IMR-90 (cell line): ENCODE data around the gene KRTAP21-1.

Experiments used
- BHLHE40 ChIP-seq: fragments of 150-350 bp; IDR thresholded peaks from 2 replicates; pipeline ENCODE4 v1.6.1; 2016; ENCODE audit warnings: mild to moderate bottlenecking, low read depth, low read length
- CEBPB ChIP-seq: IDR thresholded peaks from 2 replicates; pipeline ENCODE4 v1.6.1; 2012; ENCODE audit warnings: low read depth, low read length, improper control_type of control experiment
- CTCF ChIP-seq: conservative IDR thresholded peaks from 2 replicates; pipeline ENCODE4 v1.5.1; 2012; ENCODE audit warnings: mild to moderate bottlenecking, low read depth, low read length, improper control_type of control experiment
- ELK1 ChIP-seq: fragments of 150-350 bp; IDR thresholded peaks from 2 replicates; pipeline ENCODE4 v1.6.1; 2016; ENCODE audit warnings: low read depth, mild to moderate bottlenecking, low read length, moderate library complexity, borderline replicate concordance
- MAFK ChIP-seq: IDR thresholded peaks from 2 replicates; pipeline ENCODE4 v1.6.1; 2012; ENCODE audit warnings: low read depth, low read length, improper control_type of control experiment
- MXI1 ChIP-seq: IDR thresholded peaks from 2 replicates; pipeline ENCODE4 v1.6.1; 2012; ENCODE audit warnings: low read depth, mild to moderate bottlenecking, low read length, moderate library complexity, borderline replicate concordance
- POLR2A ChIP-seq: IDR thresholded peaks from 2 replicates; pipeline ENCODE4 v1.6.1; 2012; ENCODE audit warnings: mild to moderate bottlenecking, low read depth, low read length
- RCOR1 ChIP-seq: IDR thresholded peaks from 2 replicates; pipeline ENCODE4 v1.6.1; 2012; ENCODE audit warnings: mild to moderate bottlenecking, low read length, improper control_type of control experiment; ENCODE audit not compliant: insufficient replicate concordance
- RFX5 ChIP-seq: IDR thresholded peaks from 2 replicates; pipeline ENCODE4 v1.8.0; 2012; ENCODE audit warnings: low read depth, mild to moderate bottlenecking, low read length, moderate library complexity
- SMC3 ChIP-seq: fragments of 150-350 bp; IDR thresholded peaks from 2 replicates; pipeline ENCODE4 v1.6.1; 2016; ENCODE audit warnings: low read depth, mild to moderate bottlenecking, antibody characterized with exemption, low read length, moderate library complexity

- no peak for TF ChIP-seq CTCF
- TF ChIP-seq MXI1, result no peak
- TF ChIP-seq MAFK, result no peak
- no peak for TF ChIP-seq POLR2A
- TF ChIP-seq CEBPB, result no peak
- TF ChIP-seq RCOR1, result no peak
- TF ChIP-seq RFX5, result no peak
- TF ChIP-seq BHLHE40, result no peak
- no peak for TF ChIP-seq SMC3
- no peak for TF ChIP-seq ELK1
These were observed 41.5 kb downstream of the KRTAP21-1 start for GRCh38 chr21:30713766-30714165.
